ENCODE measurements around the gene ARCN1.

Gene ARCN1

GRCh38 chr11:118615976-118616371, 43.8 kb downstream of the ARCN1 start:
- H3K4me1 ChIP-seq (ENCODE audit: control insufficient read depth in 1 of 2, insufficient read depth in 2 of 2, low read length in 2 of 2) = peaks cover 23 to 68% of the 10 kb centered on the region in 2 donors

GRCh38 chr11:118618115-118618990, 46.1 kb downstream of the ARCN1 start:
- H3K4me1 ChIP-seq (ENCODE audit: control insufficient read depth in 1 of 2, insufficient read depth in 2 of 2, low read length in 2 of 2) = peaks cover 36 to 78% of the 10 kb centered on the region in 2 donors
- peaks cover 26 to 67% of the 10 kb centered on the region in 2 donors for H3K36me3 ChIP-seq (ENCODE audit: control insufficient read depth in 1 of 2, insufficient read depth in 2 of 2, low read length in 2 of 2)
- no peaks in the 10 kb centered on the region for H3K9me3 ChIP-seq (ENCODE audit: control insufficient read depth in 1 of 2, low read length in 2 of 2)
- peak overlapping the region; percentile 74 for H3K27ac ChIP-seq (ENCODE audit: low read length)
- peak overlapping the region in 1 of 2 donors; percentile 27 for H3K4me3 ChIP-seq (ENCODE audit: low read depth in 1 of 2, low read length in 2 of 2)
- no peaks in the 10 kb centered on the region for H3K27me3 ChIP-seq (ENCODE audit: low read depth, low read length)

More at GRCh38 chr11:118615976-118616371, 43.8 kb downstream of the ARCN1 start:
- H3K27ac ChIP-seq (ENCODE audit: low read length) = no peak overlapping the region
- no peak overlapping the region for H3K4me3 ChIP-seq (ENCODE audit: low read depth in 1 of 2, low read length in 2 of 2)
- H3K9me3 ChIP-seq (ENCODE audit: control insufficient read depth in 1 of 2, low read length in 2 of 2) = no peaks in the 10 kb centered on the region
- no peaks in the 10 kb centered on the region for H3K27me3 ChIP-seq (ENCODE audit: low read depth, low read length)
- peaks cover 26 to 54% of the 10 kb centered on the region in 2 donors for H3K36me3 ChIP-seq (ENCODE audit: control insufficient read depth in 1 of 2, insufficient read depth in 2 of 2, low read length in 2 of 2)

DNA sequence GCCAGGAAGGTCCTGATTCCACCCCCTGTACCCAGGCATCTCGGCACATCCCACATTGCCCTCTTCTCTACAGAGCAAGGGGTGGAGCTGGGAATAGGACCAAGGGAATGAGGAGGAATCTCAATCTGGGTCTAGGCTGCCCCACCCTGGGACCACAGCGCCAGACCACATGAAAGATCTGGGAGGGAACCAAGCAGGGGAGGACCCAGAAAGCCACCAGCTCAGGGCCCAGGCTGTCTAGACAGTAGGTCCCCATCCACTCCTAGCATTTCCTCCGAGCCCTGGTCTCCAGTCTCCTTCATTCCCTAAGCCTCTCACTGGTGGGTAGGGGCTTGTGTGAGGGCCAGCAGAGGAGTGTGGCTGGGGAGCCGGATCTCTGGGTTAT, 46.8 kb downstream of the ARCN1 start:
- H3K27me3 ChIP-seq (ENCODE audit: low read depth, low read length) = no peaks in the 10 kb centered on the region
- H3K4me3 ChIP-seq (ENCODE audit: low read depth in 1 of 2, low read length in 2 of 2) = no peak overlapping the region
- H3K9me3 ChIP-seq (ENCODE audit: control insufficient read depth in 1 of 2, low read length in 2 of 2) = no peaks in the 10 kb centered on the region
- peaks cover 22 to 63% of the 10 kb centered on the region in 2 donors for H3K36me3 ChIP-seq (ENCODE audit: control insufficient read depth in 1 of 2, insufficient read depth in 2 of 2, low read length in 2 of 2)
- H3K27ac ChIP-seq (ENCODE audit: low read length) = peak overlapping the region; percentile 74
- peaks cover 36 to 79% of the 10 kb centered on the region in 2 donors for H3K4me1 ChIP-seq (ENCODE audit: control insufficient read depth in 1 of 2, insufficient read depth in 2 of 2, low read length in 2 of 2)

- Histone ChIP-seq H3K36me3 (ENCODE audit: control insufficient read depth in 1 of 2, insufficient read depth in 2 of 2, low read length in 2 of 2) (peaks cover 15 to 57% of the 10 kb centered on the region in 2 donors), H3K27ac (ENCODE audit: low read length) (peak overlapping the region; percentile 74), H3K27me3 (ENCODE audit: low read depth, low read length) (no peaks in the 10 kb centered on the region), H3K4me3 (ENCODE audit: low read depth in 1 of 2, low read length in 2 of 2) (no peak overlapping the region), H3K9me3 (ENCODE audit: control insufficient read depth in 1 of 2, low read length in 2 of 2) (no peaks in the 10 kb centered on the region), H3K4me1 (ENCODE audit: control insufficient read depth in 1 of 2, insufficient read depth in 2 of 2, low read length in 2 of 2) (peaks cover 36 to 76% of the 10 kb centered on the region in 2 donors)
These were observed 47.4 kb downstream of the ARCN1 start for GRCh38 chr11:118619444-118620197.

GRCh38 chr11:118620529-118621070, 48.4 kb downstream of the ARCN1 start:
- Histone ChIP-seq H3K9me3 (ENCODE audit: control insufficient read depth in 1 of 2, low read length in 2 of 2) (no peaks in the 10 kb centered on the region), H3K4me1 (ENCODE audit: control insufficient read depth in 1 of 2, insufficient read depth in 2 of 2, low read length in 2 of 2) (peaks cover 36 to 75% of the 10 kb centered on the region in 2 donors), H3K27ac (ENCODE audit: low read length) (peak overlapping the region; percentile 67), H3K36me3 (ENCODE audit: control insufficient read depth in 1 of 2, insufficient read depth in 2 of 2, low read length in 2 of 2) (peaks cover 13 to 60% of the 10 kb centered on the region in 2 donors), H3K4me3 (ENCODE audit: low read depth in 1 of 2, low read length in 2 of 2) (peak overlapping the region; percentile 48 to 55), H3K27me3 (ENCODE audit: low read depth, low read length) (no peaks in the 10 kb centered on the region)

- Histone ChIP-seq H3K36me3 (ENCODE audit: control insufficient read depth in 1 of 2, insufficient read depth in 2 of 2, low read length in 2 of 2) (peaks cover 10 to 58% of the 10 kb centered on the region in 2 donors), H3K4me1 (ENCODE audit: control insufficient read depth in 1 of 2, insufficient read depth in 2 of 2, low read length in 2 of 2) (peaks cover 39 to 69% of the 10 kb centered on the region in 2 donors), H3K4me3 (ENCODE audit: low read depth in 1 of 2, low read length in 2 of 2) (peak overlapping the region; percentile 48 to 55), H3K27me3 (ENCODE audit: low read depth, low read length) (no peaks in the 10 kb centered on the region), H3K9me3 (ENCODE audit: control insufficient read depth in 1 of 2, low read length in 2 of 2) (no peaks in the 10 kb centered on the region), H3K27ac (ENCODE audit: low read length) (peak overlapping the region; percentile 82)
These were observed 49.0 kb downstream of the ARCN1 start for GRCh38 chr11:118621071-118621783.

- Histone ChIP-seq H3K27ac (ENCODE audit: low read length) (peak overlapping the region; percentile 82), H3K4me1 (ENCODE audit: control insufficient read depth in 1 of 2, insufficient read depth in 2 of 2, low read length in 2 of 2) (peaks cover 39 to 67% of the 10 kb centered on the region in 2 donors), H3K36me3 (ENCODE audit: control insufficient read depth in 1 of 2, insufficient read depth in 2 of 2, low read length in 2 of 2) (peaks cover 7 to 59% of the 10 kb centered on the region in 2 donors), H3K9me3 (ENCODE audit: control insufficient read depth in 1 of 2, low read length in 2 of 2) (no peaks in the 10 kb centered on the region), H3K4me3 (ENCODE audit: low read depth in 1 of 2, low read length in 2 of 2) (peak overlapping the region; percentile 48 to 55), H3K27me3 (ENCODE audit: low read depth, low read length) (no peaks in the 10 kb centered on the region)
These were observed 49.7 kb downstream of the ARCN1 start for GRCh38 chr11:118621784-118622375.

GRCh38 chr11:118622376-118623268, 50.4 kb downstream of the ARCN1 start:
- peaks cover 9 to 59% of the 10 kb centered on the region in 2 donors for H3K36me3 ChIP-seq (ENCODE audit: control insufficient read depth in 1 of 2, insufficient read depth in 2 of 2, low read length in 2 of 2)
- no peaks in the 10 kb centered on the region for H3K9me3 ChIP-seq (ENCODE audit: control insufficient read depth in 1 of 2, low read length in 2 of 2)
- peak overlapping the region; percentile 48 to 55 for H3K4me3 ChIP-seq (ENCODE audit: low read depth in 1 of 2, low read length in 2 of 2)
- peak overlapping the region; percentile 82 for H3K27ac ChIP-seq (ENCODE audit: low read length)
- no peaks in the 10 kb centered on the region for H3K27me3 ChIP-seq (ENCODE audit: low read depth, low read length)
- peaks cover 37 to 63% of the 10 kb centered on the region in 2 donors for H3K4me1 ChIP-seq (ENCODE audit: control insufficient read depth in 1 of 2, insufficient read depth in 2 of 2, low read length in 2 of 2)

- Histone ChIP-seq H3K27me3 (ENCODE audit: low read depth, low read length) (no peaks in the 10 kb centered on the region), H3K27ac (ENCODE audit: low read length) (peak overlapping the region; percentile 82), H3K36me3 (ENCODE audit: control insufficient read depth in 1 of 2, insufficient read depth in 2 of 2, low read length in 2 of 2) (peaks cover 16 to 60% of the 10 kb centered on the region in 2 donors), H3K9me3 (ENCODE audit: control insufficient read depth in 1 of 2, low read length in 2 of 2) (no peaks in the 10 kb centered on the region), H3K4me3 (ENCODE audit: low read depth in 1 of 2, low read length in 2 of 2) (peak overlapping the region in 1 of 2 donors; percentile 34), H3K4me1 (ENCODE audit: control insufficient read depth in 1 of 2, insufficient read depth in 2 of 2, low read length in 2 of 2) (peaks cover 33 to 59% of the 10 kb centered on the region in 2 donors)
These were observed 51.1 kb downstream of the ARCN1 start for GRCh38 chr11:118623269-118623655.

Measured in muscle layer of duodenum (tissue), 2 donors.